ENCODE data around the gene USP24.

GRCh38 chr1:55156608-55157007, 58.6 kb downstream of the USP24 start:
- TF ChIP-seq POLR2A (IDR thresholded peaks at IDR 0.05) = no peak
- TF ChIP-seq CTCF (IDR thresholded peaks at IDR 0.05) = no peak
- TF ChIP-seq POLR2AphosphoS5 (IDR thresholded peaks at IDR 0.05; ENCODE audit: insufficient read depth in 1 of 2, low read depth in 1 of 2) = no peak
